ENCODE measurements around the gene SKOR2. TPM values are rescaled to one million over a fixed set of nuclear protein-coding genes. Genes with fewer than 3 reads are reported as not detected.

The SKOR2 gene
- total RNA-seq, 6 experiments from 2014 or later, result not detected

DNA sequence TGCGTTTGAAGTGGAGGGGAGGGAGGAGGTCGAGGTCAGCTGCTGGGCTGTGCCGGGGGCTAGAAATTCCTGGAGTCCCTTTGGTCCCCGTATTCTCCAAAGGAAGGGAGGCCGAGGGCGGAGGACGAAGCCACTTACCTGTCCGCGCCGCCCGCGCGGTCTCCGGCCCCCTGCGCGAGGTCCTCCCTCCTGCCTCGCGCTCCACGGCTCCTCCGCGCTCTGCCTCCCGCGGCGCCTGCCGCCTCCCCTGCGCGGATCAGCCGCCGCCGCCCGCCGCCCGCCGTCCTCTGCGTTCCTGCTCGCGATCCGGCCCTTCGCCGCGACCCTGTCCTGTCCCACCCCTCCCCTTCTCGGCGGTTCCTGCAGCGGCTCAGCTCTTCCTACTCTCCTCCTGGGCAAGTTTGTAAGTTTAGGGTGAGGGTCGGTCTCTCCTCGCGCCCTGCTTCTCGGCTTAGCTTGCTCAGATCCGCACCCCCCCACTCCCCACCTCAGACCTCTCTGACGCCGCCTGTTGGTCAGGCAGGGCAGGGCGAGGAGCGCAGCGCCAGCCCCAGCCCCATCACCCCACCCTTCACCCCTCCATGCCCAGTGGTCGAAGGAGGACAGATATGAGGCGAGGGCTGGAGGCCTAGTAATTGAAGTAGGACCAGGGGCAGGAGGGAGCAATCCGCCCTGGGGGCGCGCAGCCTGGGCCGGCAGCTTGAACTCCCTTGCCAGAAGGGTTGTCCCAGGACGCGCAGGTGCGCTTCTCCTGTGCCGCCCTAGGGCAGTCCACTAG is 9.7 kb upstream of the SKOR2 start:
- Histone ChIP-seq H3K4me1 (no peaks in the 10 kb centered on the region), H3K9me3 (no peaks in the 10 kb centered on the region), H3K36me3 (no peaks in the 10 kb centered on the region), H3K27ac (no peak overlapping the region), H3K27me3 (peaks cover 0 to 27% of the 10 kb centered on the region in 2 donors), H3K4me3 (no peak overlapping the region)
- no peak for DNase-seq
- WGBS (ENCODE audit: insufficient coverage, low coverage, low lambda C conversion rate, missing lambda C conversion rate), result 7% methylated on average over 33 of the region's 64 CpGs
- TF ChIP-seq POLR2A (IDR thresholded peaks at IDR 0.05) (no peak), CTCF (IDR thresholded peaks at IDR 0.05) (no peak)
- intact Hi-C loops (cut with DNase I), result no loop called here
- no peak for ATAC-seq

GRCh38 chr18:47260120-47260923 is 8.9 kb upstream of the SKOR2 start:
- Histone ChIP-seq H3K36me3 (no peaks in the 10 kb centered on the region), H3K9me3 (no peaks in the 10 kb centered on the region), H3K4me3 (no peak overlapping the region), H3K4me1 (no peaks in the 10 kb centered on the region), H3K27me3 (peaks cover 0 to 27% of the 10 kb centered on the region in 2 donors), H3K27ac (no peak overlapping the region)
- peak in 2 of 3 donors; percentile 55 to 59 for DNase-seq
- intact Hi-C loops (cut with DNase I), result no loop called here
- ATAC-seq, result peak; percentile 54 to 84 (median 64)
- WGBS (ENCODE audit: insufficient coverage, low coverage, low lambda C conversion rate, missing lambda C conversion rate), result 10% methylated on average over 21 of the region's 38 CpGs
- no peak for TF ChIP-seq POLR2A (IDR thresholded peaks at IDR 0.05)

GRCh38 chr18:47254341-47254939 is 3.0 kb upstream of the SKOR2 start:
- 7% methylated on average over 17 of the region's 31 CpGs for WGBS (ENCODE audit: insufficient coverage, low coverage, low lambda C conversion rate, missing lambda C conversion rate)
- no peak for TF ChIP-seq CTCF (IDR thresholded peaks at IDR 0.05)
- no peak for TF ChIP-seq POLR2A (IDR thresholded peaks at IDR 0.05)
- no peak for DNase-seq
- Histone ChIP-seq H3K4me1 (no peaks in the 10 kb centered on the region), H3K9me3 (no peaks in the 10 kb centered on the region), H3K4me3 (no peak overlapping the region), H3K36me3 (no peaks in the 10 kb centered on the region), H3K27me3 (peaks cover 7 to 41% of the 10 kb centered on the region in 2 donors), H3K27ac (no peak overlapping the region)
- intact Hi-C loops (cut with DNase I), result no loop called here
- peak; percentile 44 to 69 (median 53) for ATAC-seq

GRCh38 chr18:47253101-47253654 is 1.7 kb upstream of the SKOR2 start:
- under 1% methylated on average over 11 of the region's 11 CpGs for WGBS (ENCODE audit: insufficient coverage, low coverage, low lambda C conversion rate, missing lambda C conversion rate)
- Histone ChIP-seq H3K9me3 (no peaks in the 10 kb centered on the region), H3K4me1 (no peaks in the 10 kb centered on the region), H3K27me3 (peaks cover 13 to 44% of the 10 kb centered on the region in 2 donors), H3K36me3 (no peaks in the 10 kb centered on the region), H3K27ac (no peak overlapping the region), H3K4me3 (no peak overlapping the region)
- TF ChIP-seq POLR2A (IDR thresholded peaks at IDR 0.05) (no peak), CTCF (IDR thresholded peaks at IDR 0.05) (no peak)
- no peak for DNase-seq
- intact Hi-C loops (cut with DNase I), result no loop called here
- ATAC-seq, result no peak

Data from right lobe of liver (tissue), 6 donors.